K562 (cell line): ENCODE measurements around the gene PLEKHA1. TPM values are rescaled to one million over a fixed set of nuclear protein-coding genes. Genes with fewer than 3 reads are reported as not detected.

Experiments
- ATAC-seq: fragments of 200-7000 bp; cut with Tn5 transposase; 3 replicates; pipeline ENCODE4 v1.9.1; 2020; ENCODE audit warnings: moderate library complexity
- BruUV-seq: library from RNA; stranded (reverse); fragments of 400-500 nt; replicated peaks from 2 replicates; lab custom pipeline; 2021; lab: Mats Ljungman, UMichigan
- CTCF ChIA-PET: fragments of 300-600 bp; formaldehyde crosslinking; extraction: SDS; loops from one replicate; lab custom pipeline; 2021; ENCODE audit warnings: low intra/inter-chr PET ratio; lab: Yijun Ruan, JAX
- POLR2A ChIA-PET: fragments of 300-600, 350-650 bp; sonication (Branson Sonifier 250); formaldehyde crosslinking; extraction: SDS; loops from one replicate; lab custom pipeline; 2021; ENCODE audit warnings: antibody characterized with exemption, inconsistent platforms; lab: Yijun Ruan, JAX
- DNase-seq, 4 experiments: peaks; one replicate each; pipeline versions ENCODE4 v3.0.0 to v3.0.0-alpha.2; 2011 to 2018; ENCODE audit warnings: low spot score in 3 of 4, mixed read lengths in 3 of 4; ENCODE audit errors: extremely low read depth in 1 of 4
- FAIRE-seq: peaks from 2 replicates; lab custom pipeline; 2011; peaks lifted over from hg19 to GRCh38; lab: Jason Lieb, UNC
- H2AFZ ChIP-seq: 2 replicates; pipeline ENCODE4 v1.6.0; 2011; ENCODE audit warnings: low read depth, low read length, control low read depth, inconsistent platforms
- H3K27ac ChIP-seq: fragments of 200-600 bp; 3 replicates; pipeline ENCODE4 v1.8.0; 2011; ENCODE audit warnings: low read depth, mild to moderate bottlenecking, control low read depth, inconsistent platforms, low read length, moderate library complexity, mixed read lengths; ENCODE audit errors: extremely low read depth
- H3K27me3 ChIP-seq, 2 experiments: fragments of 300-600 bp in 1 of 2; 2 replicates in 1 of 2; 3 replicates in 1 of 2; pipeline versions ENCODE4 v1.6.0 to v1.8.0; 2011; ENCODE audit warnings: inconsistent platforms in 2 of 2, low read length in 2 of 2, mild to moderate bottlenecking in 1 of 2, mixed read lengths in 1 of 2, moderate library complexity in 1 of 2; ENCODE audit not compliant: control insufficient read depth in 2 of 2, insufficient read depth in 2 of 2
- H3K36me3 ChIP-seq: fragments of 300-600 bp; 3 replicates; pipeline ENCODE4 v1.8.0; 2011; ENCODE audit warnings: mild to moderate bottlenecking, low read length, inconsistent platforms; ENCODE audit not compliant: control insufficient read depth, insufficient read depth
- H3K4me1 ChIP-seq, 2 experiments: fragments of 200-600 bp in 1 of 2; replicated peaks in 1 of 2; 2 replicates in 1 of 2; 3 replicates in 1 of 2; pipeline versions ENCODE4 v1.5.1 to v1.8.0; 2011; ENCODE audit warnings: inconsistent platforms in 2 of 2, low read length in 2 of 2, mild to moderate bottlenecking in 1 of 2, mixed read lengths in 1 of 2, moderate library complexity in 1 of 2; ENCODE audit not compliant: control insufficient read depth in 2 of 2, insufficient read depth in 2 of 2
- H3K4me2 ChIP-seq: 2 replicates; pipeline ENCODE4 v1.6.1; 2011; ENCODE audit warnings: low read length, control low read depth, inconsistent platforms, mixed read lengths; ENCODE audit not compliant: insufficient read depth
- H3K4me3 ChIP-seq: fragments of 200-600 bp; sonication (generic), shearing (Covaris generic); 2 replicates; pipeline ENCODE4 v1.5.1; 2016; ENCODE audit warnings: control low read depth, inconsistent platforms
- H3K79me2 ChIP-seq: fragments of 200-600 bp; 3 replicates; pipeline ENCODE4 v1.8.0; 2011; ENCODE audit warnings: low read length, inconsistent platforms; ENCODE audit not compliant: control insufficient read depth, insufficient read depth
- H3K9ac ChIP-seq, 2 experiments: 2 replicates each; pipeline versions ENCODE4 v1.6.0 to v1.6.1; 2011; ENCODE audit warnings: low read depth in 2 of 2, low read length in 2 of 2, control low read depth in 1 of 2, inconsistent platforms in 1 of 2, mild to moderate bottlenecking in 1 of 2, mixed read lengths in 1 of 2; ENCODE audit not compliant: insufficient read depth in 1 of 2
- H3K9me1 ChIP-seq: one replicate; pipeline ENCODE4 v1.6.0; 2011; ENCODE audit warnings: inconsistent platforms, mild to moderate bottlenecking, low read length, moderate library complexity; ENCODE audit not compliant: control insufficient read depth, insufficient read depth
- H3K9me3 ChIP-seq: replicated peaks from 2 replicates; pipeline ENCODE4 v1.5.1; 2011; ENCODE audit warnings: low read depth, low read length, inconsistent platforms; ENCODE audit not compliant: control insufficient read depth, insufficient read depth
- H4K20me1 ChIP-seq: replicated peaks from 2 replicates; pipeline ENCODE4 v1.6.1; 2011; ENCODE audit warnings: low read length, inconsistent platforms, mixed read lengths; ENCODE audit not compliant: control insufficient read depth, insufficient read depth
- CBX2 ChIP-seq: fragments of 200-600 bp; sonication (generic); IDR thresholded peaks from one replicate; pipeline ENCODE4 v1.6.1; 2012; ENCODE audit warnings: mild to moderate bottlenecking, low read length, inconsistent platforms; ENCODE audit not compliant: insufficient read depth, poor library complexity, severe bottlenecking
- CEBPG ChIP-seq, 3 experiments: fragments of 200-800 bp in 1 of 3; sonication (Bioruptor generic) in 1 of 3; sonication (generic) in 1 of 3; formaldehyde crosslinking in 1 of 3; IDR thresholded peaks in 2 of 3; conservative IDR thresholded peaks in 1 of 3; 2 replicates each; pipeline versions ENCODE4 v1.6.1 to v1.8.0; 2016 to 2022; ENCODE audit warnings: missing compliant biosample characterization in 2 of 3, missing genetic modification characterization in 2 of 3, mild to moderate bottlenecking in 1 of 3, missing genetic modification reagents in 1 of 3
- CUX1 ChIP-seq: fragments of 200-800 bp; sonication (Bioruptor generic); IDR thresholded peaks from 2 replicates; pipeline ENCODE4 v1.6.1; 2016; ENCODE audit warnings: missing genetic modification characterization, missing compliant biosample characterization
- DMBX1 ChIP-seq: fragments of 250-450 bp; sonication (Bioruptor Pico); IDR thresholded peaks from 2 replicates; pipeline ENCODE4 v1.8.0; 2022; ENCODE audit warnings: inconsistent platforms, mild to moderate bottlenecking, moderate library complexity, borderline replicate concordance
- ETV1 ChIP-seq: fragments of 450-650 bp; conservative IDR thresholded peaks from 2 replicates; pipeline ENCODE4 v1.6.1; 2016; ENCODE audit warnings: missing genetic modification characterization, control low read depth, low read depth, missing compliant biosample characterization
- FOXA3 ChIP-seq, 2 experiments: fragments of 450-650 bp in 1 of 2; sonication (generic) in 1 of 2; formaldehyde crosslinking; IDR thresholded peaks in 1 of 2; conservative IDR thresholded peaks in 1 of 2; 2 replicates each; pipeline versions ENCODE4 v1.4.0 to v1.8.0; 2020 to 2022; ENCODE audit warnings: mild to moderate bottlenecking in 2 of 2, missing genetic modification reagents in 1 of 2
- KHSRP ChIP-seq: fragments of 450-650 bp; IDR thresholded peaks from 2 replicates; pipeline ENCODE4 v1.6.1; 2017
- MECOM ChIP-seq: fragments of 250-450 bp; sonication (Bioruptor Pico); IDR thresholded peaks from 2 replicates; pipeline ENCODE4 v1.8.0; 2022; ENCODE audit warnings: inconsistent platforms
- MIER1 ChIP-seq: fragments of 450-650 bp; IDR thresholded peaks from 2 replicates; pipeline ENCODE4 v1.6.1; 2016; ENCODE audit warnings: antibody characterized with exemption, mild to moderate bottlenecking, low read depth
- SMAD3 ChIP-seq: fragments of 450-650 bp; formaldehyde crosslinking; conservative IDR thresholded peaks from 2 replicates; pipeline ENCODE4 v1.4.0; 2020; ENCODE audit warnings: mild to moderate bottlenecking
- ZNF24 ChIP-seq: fragments of 450-650 bp; IDR thresholded peaks from 2 replicates; pipeline ENCODE4 v1.6.1; 2016
- ZNF408 ChIP-seq: fragments of 250-450 bp; sonication (Bioruptor Pico); IDR thresholded peaks from 2 replicates; pipeline ENCODE4 v1.4.0; 2020; ENCODE audit warnings: low read depth, mild to moderate bottlenecking, moderate library complexity
- ZNF830 ChIP-seq: fragments of 250-450 bp; sonication (Bioruptor Pico); IDR thresholded peaks from 2 replicates; pipeline ENCODE4 v1.5.0; 2021; ENCODE audit warnings: mild to moderate bottlenecking
- WGBS: fragments of 100-300 bp; shearing (Covaris generic); methylation state at CpG from one replicate; pipeline ENCODE4 v1.1.6; 2016; ENCODE audit warnings: low coverage, mixed read lengths; ENCODE audit not compliant: insufficient coverage; ENCODE audit errors: missing lambda C conversion rate; 5-methylcytosine and 5-hydroxymethylcytosine counted together
- in situ Hi-C: fragments of 300-500 bp; cut with MboI; formaldehyde crosslinking; loops from 4 replicates; pipeline ENCODE4 v1.15.0; 2018; ENCODE audit warnings: inconsistent platforms, mixed read lengths
- intact Hi-C: fragments of 100-400 bp; cut with micrococcal nuclease; formaldehyde crosslinking; loops from 2 replicates; pipeline ENCODE4 v1.14.2; 2022
- polyA plus RNA-seq, 8 experiments: library from polyadenylated mRNA; depleted of rRNA in 4 of 8; stranded (reverse) in 5 of 8; unstranded in 3 of 8; fragments of >200 nt; fragmentation: Nextera tagmentation in 2 of 8; fragmentation: Illumina TruSeq in 1 of 8; extraction: Ambion mirVana in 2 of 8; extraction: Trizol in 1 of 8; gene quantifications; 2 replicates each; pipeline versions ENCODE4 v1.2.1 to v1.2.3, GENCODE V29; 2011 to 2014; ENCODE audit warnings: inconsistent platforms in 1 of 8, missing spikeins in 1 of 8
- total RNA-seq, 7 experiments: library from RNA; depleted of rRNA in 6 of 7; stranded (reverse); fragments of >200 nt in 6 of 7; fragmentation: Illumina TruSeq in 2 of 7; extraction: Trizol in 2 of 7; gene quantifications; 2 replicates each; pipeline versions ENCODE4 v1.2.1 to v1.2.3, GENCODE V29; 2011 to 2021; ENCODE audit warnings: low replicate concordance in 1 of 7
- TF ChIP-seq, protein P1 (sequence below): fragments of 450-650 bp; formaldehyde crosslinking; IDR thresholded peaks from 2 replicates; pipeline ENCODE4 v1.4.0; 2020; ENCODE audit warnings: mild to moderate bottlenecking
- TF ChIP-seq, protein P2 (sequence below): fragments of 250-450 bp; sonication (Bioruptor Pico); IDR thresholded peaks from 2 replicates; pipeline ENCODE4 v1.8.0; 2021; ENCODE audit warnings: moderate library complexity, mild to moderate bottlenecking, inconsistent platforms

The PLEKHA1 gene
- total and polyA plus RNA-seq, 9 of the 15 experiments (the other 6 are each of a cell fraction or from before 2014, with no cell fraction given), result 0.05 to 4.7 (median 1.0) TPM

- BruUV-seq, result no TSS peak
- in situ Hi-C loops (no loop called here), intact Hi-C loops (no loop called here)
- no peaks in the 10 kb centered on the region for H3K36me3 ChIP-seq
- H3K9ac ChIP-seq, result no peak overlapping the region
- H3K9me3 ChIP-seq, result no peaks in the 10 kb centered on the region
- ATAC-seq, result no peak
- ChIA-PET POLR2A (no interaction called here), CTCF (no interaction called here)
- no peaks in the 10 kb centered on the region for H3K9me1 ChIP-seq
- 0% methylated on average over 3 of the region's 3 CpGs for WGBS
- H3K79me2 ChIP-seq, result no peaks in the 10 kb centered on the region
- no peaks in the 10 kb centered on the region for H3K27me3 ChIP-seq
- no peak overlapping the region for H2AFZ ChIP-seq
- no peak overlapping the region for H3K4me2 ChIP-seq
- H3K4me3 ChIP-seq, result no peak overlapping the region
- H4K20me1 ChIP-seq, result no peaks in the 10 kb centered on the region
- no peaks in the 10 kb centered on the region for H3K4me1 ChIP-seq
- FAIRE-seq, result no peak
- DNase-seq, result no peak
- no peak overlapping the region for H3K27ac ChIP-seq
- no peak for TF ChIP-seq SMAD3 (CRISPR knock-in tag)
- TF ChIP-seq ZNF408 (CRISPR knock-in tag), result no peak
- no peak for TF ChIP-seq ZNF830 (CRISPR knock-in tag)
- TF ChIP-seq FOXA3 (CRISPR knock-in tag; conservative IDR thresholded peaks at IDR 0.05 in 1 of 2, IDR thresholded peaks at IDR 0.05 in 1 of 2), result no peak
- TF ChIP-seq, protein P1, sequence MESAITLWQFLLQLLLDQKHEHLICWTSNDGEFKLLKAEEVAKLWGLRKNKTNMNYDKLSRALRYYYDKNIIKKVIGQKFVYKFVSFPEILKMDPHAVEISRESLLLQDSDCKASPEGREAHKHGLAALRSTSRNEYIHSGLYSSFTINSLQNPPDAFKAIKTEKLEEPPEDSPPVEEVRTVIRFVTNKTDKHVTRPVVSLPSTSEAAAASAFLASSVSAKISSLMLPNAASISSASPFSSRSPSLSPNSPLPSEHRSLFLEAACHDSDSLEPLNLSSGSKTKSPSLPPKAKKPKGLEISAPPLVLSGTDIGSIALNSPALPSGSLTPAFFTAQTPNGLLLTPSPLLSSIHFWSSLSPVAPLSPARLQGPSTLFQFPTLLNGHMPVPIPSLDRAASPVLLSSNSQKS (CRISPR knock-in tag), result no peak
- TF ChIP-seq CUX1 (CRISPR knock-in tag), result no peak
- TF ChIP-seq CEBPG (CRISPR knock-in tag; IDR thresholded peaks at IDR 0.05), result no peak
- no peak for TF ChIP-seq CEBPG (tag; conservative IDR thresholded peaks at IDR 0.05 in 1 of 2, IDR thresholded peaks at IDR 0.05 in 1 of 2)
- TF ChIP-seq CBX2, result no peak
- TF ChIP-seq, protein P2, sequence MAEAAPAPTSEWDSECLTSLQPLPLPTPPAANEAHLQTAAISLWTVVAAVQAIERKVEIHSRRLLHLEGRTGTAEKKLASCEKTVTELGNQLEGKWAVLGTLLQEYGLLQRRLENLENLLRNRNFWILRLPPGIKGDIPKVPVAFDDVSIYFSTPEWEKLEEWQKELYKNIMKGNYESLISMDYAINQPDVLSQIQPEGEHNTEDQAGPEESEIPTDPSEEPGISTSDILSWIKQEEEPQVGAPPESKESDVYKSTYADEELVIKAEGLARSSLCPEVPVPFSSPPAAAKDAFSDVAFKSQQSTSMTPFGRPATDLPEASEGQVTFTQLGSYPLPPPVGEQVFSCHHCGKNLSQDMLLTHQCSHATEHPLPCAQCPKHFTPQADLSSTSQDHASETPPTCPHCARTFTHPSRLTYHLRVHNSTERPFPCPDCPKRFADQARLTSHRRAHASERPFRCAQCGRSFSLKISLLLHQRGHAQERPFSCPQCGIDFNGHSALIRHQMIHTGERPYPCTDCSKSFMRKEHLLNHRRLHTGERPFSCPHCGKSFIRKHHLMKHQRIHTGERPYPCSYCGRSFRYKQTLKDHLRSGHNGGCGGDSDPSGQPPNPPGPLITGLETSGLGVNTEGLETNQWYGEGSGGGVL (CRISPR knock-in tag), result no peak
- no peak for TF ChIP-seq ETV1 (tag)
- TF ChIP-seq MECOM (CRISPR knock-in tag), result no peak
- TF ChIP-seq ZNF24, result no peak
- no peak for TF ChIP-seq KHSRP
- no peak for TF ChIP-seq DMBX1 (CRISPR knock-in tag)
- no peak for TF ChIP-seq MIER1
Measured at GRCh38 chr10:122390271-122390670, 15.8 kb downstream of the PLEKHA1 start.
